Tibial nerve (tissue), 4 donors: ENCODE data around the gene ATG7. TPM values are rescaled to one million over a fixed set of nuclear protein-coding genes. Genes with fewer than 3 reads are reported as not detected.

Experiments
- DNase-seq, 2 donors: peaks; one replicate each; pipeline ENCODE4 v3.0.0-alpha.2; 2019; ENCODE audit warnings: low spot score in 2 of 2
- H3K27ac ChIP-seq, 4 donors: fragments of 200-600 bp; sonication (generic) in 3 of 4; one replicate each; pipeline ENCODE4 v1.5.1; 2017 to 2019; ENCODE audit warnings: mild to moderate bottlenecking in 1 of 4
- H3K27me3 ChIP-seq, 2 donors: fragments of 200-600 bp; sonication (generic) in 1 of 2; one replicate each; pipeline versions ENCODE4 v1.5.1 to v1.6.0; 2017 to 2019
- H3K36me3 ChIP-seq, 3 donors: fragments of 200-600 bp; sonication (generic); one replicate each; pipeline ENCODE4 v1.5.1; 2018 to 2019
- H3K4me1 ChIP-seq, 4 donors: fragments of 200-600 bp; sonication (generic) in 3 of 4; one replicate each; pipeline ENCODE4 v1.5.1; 2017 to 2019
- H3K4me3 ChIP-seq, 4 donors: fragments of 200-600 bp; sonication (generic) in 3 of 4; one replicate each; pipeline ENCODE4 v1.5.1; 2017 to 2019; ENCODE audit warnings: mild to moderate bottlenecking in 1 of 4, moderate library complexity in 1 of 4
- H3K9me3 ChIP-seq, 4 donors: fragments of 200-600 bp; sonication (generic) in 3 of 4; one replicate each; pipeline ENCODE4 v1.5.1; 2017 to 2019
- EP300 ChIP-seq, 2 donors: sonication (generic); formaldehyde crosslinking; IDR thresholded peaks; one replicate each; pipeline ENCODE4 v1.6.1; 2017; ENCODE audit warnings: antibody characterized with exemption in 2 of 2, mild to moderate bottlenecking in 1 of 2
- POLR2A ChIP-seq, 2 donors: fragments of 450-650 bp; IDR thresholded peaks; one replicate each; pipeline ENCODE4 v1.6.1; 2017; ENCODE audit warnings: antibody characterized with exemption in 2 of 2, mild to moderate bottlenecking in 2 of 2, moderate library complexity in 2 of 2
- WGBS, 2 donors: methylation state at CpG; one replicate each; pipeline ENCODE4 v1.1.5; 2018; 5-methylcytosine and 5-hydroxymethylcytosine counted together
- total RNA-seq, 4 donors: library from RNA; depleted of rRNA; stranded (reverse); fragments of >200 nt; gene quantifications; one replicate each; pipeline ENCODE4 v1.1.0, GENCODE V29; 2016
- TF ChIP-seq, protein P1 (sequence below), 5 experiments: fragments of 200-600 bp in 3 of 5; fragments of 450-650 bp in 2 of 5; sonication (generic) in 3 of 5; IDR thresholded peaks; one replicate each; pipeline ENCODE4 v1.5.1; 2016 to 2019; ENCODE audit warnings: antibody characterized with exemption in 5 of 5, mild to moderate bottlenecking in 3 of 5, moderate library complexity in 2 of 5

Gene ATG7
- total RNA-seq, 4 donors from 2014 or later: 71.0 to 94.0 (median 76.2) TPM

DNA sequence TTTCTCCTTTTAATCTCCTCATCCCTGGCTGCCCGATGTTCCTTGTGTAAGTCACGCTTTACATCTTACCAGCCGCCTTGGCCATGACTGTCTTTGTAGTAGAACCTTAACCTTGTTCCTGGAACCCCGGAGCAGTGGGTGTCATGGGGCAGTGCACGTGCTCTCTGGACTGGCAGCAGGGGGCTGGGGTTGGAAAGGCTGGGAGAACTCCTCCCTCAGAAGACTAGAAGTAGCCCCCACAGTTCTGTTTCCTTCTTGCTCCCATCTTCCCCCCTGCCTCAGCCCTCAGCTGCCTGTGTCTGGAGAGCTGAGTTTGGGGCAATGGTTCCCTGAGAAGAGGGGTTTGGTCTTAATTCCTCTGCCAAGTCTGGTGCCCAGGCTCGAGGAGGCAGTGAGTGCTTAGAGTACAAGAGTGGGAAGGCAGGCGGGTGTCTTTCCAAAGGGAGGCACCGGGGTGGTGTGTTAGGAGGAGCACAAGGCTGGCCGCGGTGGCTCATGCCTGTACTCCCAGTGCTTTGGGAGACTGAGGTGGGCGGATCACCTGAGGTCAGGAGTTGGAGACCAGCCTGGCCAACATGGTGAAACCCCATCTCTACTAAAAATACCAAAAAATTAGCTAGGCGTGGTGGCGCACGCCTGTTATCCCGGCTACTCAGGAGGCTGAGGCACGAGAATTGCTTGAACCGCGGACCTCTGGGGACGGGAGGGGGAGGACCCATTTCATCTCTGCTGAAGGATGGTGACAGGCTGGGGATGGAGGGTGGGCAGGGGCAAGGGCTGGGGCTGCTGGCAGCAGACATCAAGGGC, 271.1 kb downstream of the ATG7 start:
- Histone ChIP-seq H3K9me3 (no peaks in the 10 kb centered on the region), H3K27me3 (no peaks in the 10 kb centered on the region), H3K4me1 (peaks cover 0 to 24% (median 10%) of the 10 kb centered on the region in 4 donors), H3K27ac (no peak overlapping the region), H3K4me3 (no peak overlapping the region), H3K36me3 (peaks cover 0 to 15% (median 0%) of the 10 kb centered on the region in 3 donors)
- TF ChIP-seq POLR2A (IDR thresholded peaks at IDR 0.05): no peak
- no peak for TF ChIP-seq EP300 (IDR thresholded peaks at IDR 0.05)
- TF ChIP-seq, protein P1, sequence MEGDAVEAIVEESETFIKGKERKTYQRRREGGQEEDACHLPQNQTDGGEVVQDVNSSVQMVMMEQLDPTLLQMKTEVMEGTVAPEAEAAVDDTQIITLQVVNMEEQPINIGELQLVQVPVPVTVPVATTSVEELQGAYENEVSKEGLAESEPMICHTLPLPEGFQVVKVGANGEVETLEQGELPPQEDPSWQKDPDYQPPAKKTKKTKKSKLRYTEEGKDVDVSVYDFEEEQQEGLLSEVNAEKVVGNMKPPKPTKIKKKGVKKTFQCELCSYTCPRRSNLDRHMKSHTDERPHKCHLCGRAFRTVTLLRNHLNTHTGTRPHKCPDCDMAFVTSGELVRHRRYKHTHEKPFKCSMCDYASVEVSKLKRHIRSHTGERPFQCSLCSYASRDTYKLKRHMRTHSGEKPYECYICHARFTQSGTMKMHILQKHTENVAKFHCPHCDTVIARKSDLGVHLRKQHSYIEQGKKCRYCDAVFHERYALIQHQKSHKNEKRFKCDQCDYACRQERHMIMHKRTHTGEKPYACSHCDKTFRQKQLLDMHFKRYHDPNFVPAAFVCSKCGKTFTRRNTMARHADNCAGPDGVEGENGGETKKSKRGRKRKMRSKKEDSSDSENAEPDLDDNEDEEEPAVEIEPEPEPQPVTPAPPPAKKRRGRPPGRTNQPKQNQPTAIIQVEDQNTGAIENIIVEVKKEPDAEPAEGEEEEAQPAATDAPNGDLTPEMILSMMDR (IDR thresholded peaks at IDR 0.05): no peak
- DNase-seq: peak in 1 of 2 donors; percentile 12
- 95 to 96% methylated on average over 19 of the region's 19 CpGs for WGBS, 2 donors

DNA sequence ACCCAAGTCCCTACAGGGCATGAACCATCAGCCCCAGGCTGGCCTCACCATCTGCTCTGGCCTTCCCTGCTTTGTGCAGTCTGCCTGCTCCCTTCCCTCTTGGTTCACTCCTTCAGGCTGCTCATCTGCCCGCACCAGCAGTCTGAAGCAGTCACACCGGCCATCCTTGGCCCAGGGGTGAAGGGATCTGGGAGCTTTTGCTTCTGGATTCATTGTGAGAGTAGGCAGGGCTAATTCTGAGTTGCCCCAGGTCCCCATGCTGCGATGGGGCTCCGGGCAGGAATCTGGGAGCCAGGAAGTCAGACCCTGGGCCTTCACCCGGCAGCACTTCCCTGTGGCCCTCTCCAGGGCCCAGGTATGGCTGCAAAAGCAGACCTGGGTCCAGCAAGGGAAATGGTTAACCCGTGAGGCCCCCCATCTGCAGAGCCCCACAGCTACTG, 271.8 kb downstream of the ATG7 start:
- Histone ChIP-seq H3K36me3 (peaks cover 0 to 15% (median 0%) of the 10 kb centered on the region in 3 donors), H3K27me3 (no peaks in the 10 kb centered on the region), H3K27ac (peak overlapping the region in 1 of 4 donors; percentile 66), H3K9me3 (no peaks in the 10 kb centered on the region), H3K4me3 (no peak overlapping the region), H3K4me1 (peaks cover 0 to 24% (median 10%) of the 10 kb centered on the region in 4 donors)
- TF ChIP-seq, protein P1 (IDR thresholded peaks at IDR 0.05): no peak
- TF ChIP-seq EP300 (IDR thresholded peaks at IDR 0.05) (no peak), POLR2A (IDR thresholded peaks at IDR 0.05) (no peak)
- WGBS, 2 donors: 89 to 100% methylated on average over 1 to 5 of the region's 6 CpGs
- peak in 1 of 2 donors; percentile 3 for DNase-seq

DNA sequence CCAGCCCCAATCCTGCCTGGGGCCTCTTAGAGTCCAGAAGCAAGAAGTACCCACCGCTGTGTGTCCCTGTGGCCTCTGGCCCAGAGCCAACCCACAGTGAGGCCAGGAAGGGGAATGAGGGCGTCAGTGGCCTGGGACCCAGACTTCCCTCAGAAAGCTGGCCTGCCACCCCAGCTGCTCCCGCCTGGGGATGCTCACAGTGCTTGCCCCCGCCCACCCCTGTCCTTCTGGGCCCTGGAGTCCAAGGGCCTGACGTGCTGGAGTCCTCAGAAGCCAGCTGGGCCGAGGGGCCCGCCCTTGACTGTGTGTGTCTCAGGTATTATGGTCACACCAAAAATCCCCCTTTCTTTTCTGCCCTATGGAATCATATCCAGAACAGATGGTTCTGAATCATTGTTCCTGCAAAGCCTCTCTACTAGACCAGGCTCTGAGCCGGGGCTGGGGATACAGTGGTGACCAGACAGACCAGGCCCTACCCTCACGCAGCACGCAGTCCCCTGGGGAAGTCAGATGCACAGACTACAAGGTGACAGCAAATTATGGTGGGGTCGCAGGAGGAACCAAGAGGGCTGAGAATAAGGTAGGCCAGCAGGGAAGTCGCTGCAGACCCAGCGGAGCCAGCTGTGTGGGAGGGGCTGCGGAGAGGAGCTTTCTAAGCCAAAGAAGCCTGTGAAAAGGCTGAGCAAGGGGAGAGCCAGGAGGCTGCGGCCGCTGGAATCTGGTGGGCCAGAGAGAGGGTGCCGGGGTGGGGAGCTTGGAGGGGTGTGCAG, 272.4 kb downstream of the ATG7 start:
- H3K36me3 ChIP-seq: peaks cover 0 to 15% (median 0%) of the 10 kb centered on the region in 3 donors
- TF ChIP-seq, protein P1 (IDR thresholded peaks at IDR 0.05): no peak
- no peak for TF ChIP-seq POLR2A (IDR thresholded peaks at IDR 0.05)
- TF ChIP-seq EP300 (IDR thresholded peaks at IDR 0.05): no peak
- H3K9me3 ChIP-seq: no peaks in the 10 kb centered on the region
- no peak overlapping the region for H3K4me3 ChIP-seq
- H3K27me3 ChIP-seq: no peaks in the 10 kb centered on the region
- WGBS, 2 donors: 45 to 62% methylated on average over 15 to 16 of the region's 17 CpGs
- peak in 1 of 2 donors; percentile 12 for DNase-seq
- peaks cover 0 to 24% (median 10%) of the 10 kb centered on the region in 4 donors for H3K4me1 ChIP-seq
- peak overlapping the region; percentile 0 to 74 (median 36) for H3K27ac ChIP-seq

DNA sequence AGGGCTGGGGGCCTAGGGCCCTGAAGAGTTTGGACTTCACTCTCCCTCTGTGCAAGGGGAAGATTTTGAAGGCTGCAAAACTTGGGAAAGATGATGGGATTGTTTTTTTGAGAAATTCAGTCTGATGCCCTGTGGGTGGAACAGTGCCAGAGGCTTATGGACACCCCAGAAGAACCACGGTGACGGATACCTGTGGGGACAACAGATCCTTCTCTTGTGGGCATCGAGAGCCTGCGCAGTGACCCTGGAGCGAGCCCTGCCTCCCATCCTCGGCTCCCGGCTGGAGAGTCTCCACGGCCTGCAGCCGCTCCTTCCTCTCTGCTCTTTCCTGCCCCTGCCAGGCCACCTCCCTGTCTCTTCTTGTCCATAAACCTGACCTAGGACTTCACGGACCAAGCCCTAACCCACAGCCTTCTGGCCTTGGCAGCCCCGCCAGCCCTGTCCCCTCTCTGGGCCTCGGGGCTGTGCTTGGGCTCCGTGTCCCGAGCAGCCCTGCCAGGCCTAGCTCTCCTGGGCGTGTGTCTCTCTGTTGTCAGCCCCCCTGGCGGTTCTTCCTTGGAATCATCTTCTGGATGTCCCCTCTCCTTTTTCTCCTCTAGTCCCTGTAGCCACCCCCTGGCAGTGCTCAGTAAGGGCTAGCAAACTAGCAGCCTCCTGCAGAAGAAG, 273.1 kb downstream of the ATG7 start:
- DNase-seq: peak in 1 of 2 donors; percentile 12
- 69 to 73% methylated on average over 16 of the region's 16 CpGs for WGBS, 2 donors
- no peak for TF ChIP-seq EP300 (IDR thresholded peaks at IDR 0.05)
- no peak for TF ChIP-seq POLR2A (IDR thresholded peaks at IDR 0.05)
- TF ChIP-seq, protein P1 (IDR thresholded peaks at IDR 0.05): no peak

More for the DNA sequence above, 273.1 kb downstream of the ATG7 start:
- Histone ChIP-seq H3K4me1 (peaks cover 0 to 24% (median 10%) of the 10 kb centered on the region in 4 donors), H3K27ac (peak overlapping the region; percentile 0 to 74 (median 36)), H3K36me3 (peaks cover 0 to 15% (median 0%) of the 10 kb centered on the region in 3 donors), H3K4me3 (no peak overlapping the region), H3K27me3 (no peaks in the 10 kb centered on the region), H3K9me3 (no peaks in the 10 kb centered on the region)
